ENCODE data around the gene ADAMTS9.

DNA sequence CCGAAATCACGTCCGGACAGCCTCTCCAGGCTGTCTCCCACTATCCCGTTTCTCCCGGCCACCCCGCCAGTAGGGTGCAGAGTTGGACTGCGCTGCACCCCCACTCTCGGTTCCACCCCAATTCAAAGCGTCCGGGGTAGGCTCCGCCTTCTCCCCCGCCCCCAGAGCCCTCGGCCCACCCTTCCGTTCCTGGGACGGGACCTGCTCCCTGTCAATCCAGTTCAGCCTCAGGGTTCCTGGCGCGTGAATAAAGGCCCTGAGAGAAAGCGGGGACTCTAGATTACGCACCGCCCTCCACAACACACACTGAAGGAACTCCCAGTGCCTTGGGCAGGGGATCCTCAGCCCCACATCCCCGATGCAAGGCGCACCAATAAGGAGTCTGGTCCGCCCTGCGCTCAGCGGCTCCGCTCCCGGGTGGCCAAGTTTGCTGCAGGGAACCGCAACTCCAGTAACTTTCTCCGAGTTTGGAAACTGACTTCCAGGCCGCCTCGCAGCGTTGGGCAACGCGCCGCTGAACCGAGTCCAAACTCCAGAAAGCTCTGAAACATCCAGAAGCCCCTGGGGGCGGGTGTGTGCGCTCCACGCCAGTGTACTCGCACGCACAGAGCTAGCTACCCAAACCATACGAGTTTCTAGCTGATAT lies 1.9 kb downstream of the ADAMTS9 start:
- TF ChIP-seq GATA2 (IDR thresholded peaks at IDR 0.05; ENCODE audit: low read depth, low read length) (no peak), GATA3 (IDR thresholded peaks at IDR 0.05; ENCODE audit: low read depth, low read length) (no peak)

Measured in SH-SY5Y (cell line).